Ovary (tissue), 9 donors: ENCODE measurements around the gene TMEM213. TPM values are rescaled to one million over a fixed set of nuclear protein-coding genes. Genes with fewer than 3 reads are reported as not detected.

Experiments
- DNase-seq, 5 donors: peaks; one replicate each; pipeline ENCODE4 v3.0.0-alpha.2; 2019 to 2020
- H3K27ac ChIP-seq, 2 donors: fragments of 200-600 bp; one replicate each; pipeline versions ENCODE4 v1.5.1 to v1.8.0; 2019 to 2022
- H3K27me3 ChIP-seq: fragments of 200-600 bp; one replicate; pipeline ENCODE4 v1.8.0; 2022
- H3K36me3 ChIP-seq: fragments of 200-600 bp; sonication (generic); one replicate; pipeline ENCODE4 v1.5.1; 2019
- H3K4me1 ChIP-seq: one replicate; pipeline ENCODE4 v1.8.1; 2013; ENCODE audit warnings: mild to moderate bottlenecking, moderate library complexity; ENCODE audit not compliant: insufficient read depth
- H3K4me3 ChIP-seq: fragments of 200-600 bp; sonication (generic); one replicate; pipeline ENCODE4 v1.5.1; 2017
- H3K9me3 ChIP-seq, 2 donors: fragments of 200-600 bp in 1 of 2; sonication (generic) in 1 of 2; one replicate each; pipeline versions ENCODE4 v1.5.1 to v1.8.1; 2013 to 2019; ENCODE audit warnings: mild to moderate bottlenecking in 1 of 2, moderate library complexity in 1 of 2
- CTCF ChIP-seq, 3 donors: fragments of 450-650 bp in 2 of 3; fragments of 200-600 bp in 1 of 3; IDR thresholded peaks; one replicate each; pipeline versions ENCODE4 v1.5.1 to v1.8.0; 2016 to 2022; ENCODE audit warnings: antibody characterized with exemption in 3 of 3, mild to moderate bottlenecking in 1 of 3
- EP300 ChIP-seq: sonication (generic); formaldehyde crosslinking; IDR thresholded peaks from one replicate; pipeline ENCODE4 v1.6.1; 2017; ENCODE audit warnings: antibody characterized with exemption
- POLR2A ChIP-seq: fragments of 450-650 bp; IDR thresholded peaks from one replicate; pipeline ENCODE4 v1.6.1; 2017; ENCODE audit warnings: antibody characterized with exemption, mild to moderate bottlenecking, moderate library complexity
- WGBS, 3 donors: extraction: QIAGEN DNeasy Blood & Tissue Kit in 1 of 3; methylation state at CpG; one replicate each; pipeline versions ENCODE4 v1.1.5 to v1.1.7; 2013 to 2017; 5-methylcytosine and 5-hydroxymethylcytosine counted together
- intact Hi-C, 4 donors: fragments of 100-400 bp; cut with DNase I; formaldehyde crosslinking; loops; one replicate each; pipeline versions ENCODE4 v1.11.0 to v1.15.1; 2022 to 2023
- polyA plus RNA-seq, 2 donors: library from polyadenylated mRNA; stranded (reverse); fragments of 200-250 nt in 1 of 2; fragments of 350-450 nt in 1 of 2; fragmentation: Illumina TruSeq in 1 of 2; extraction: RNeasy Lipid Tissue Mini Kit (QIAGEN cat#74804) in 1 of 2; gene quantifications; one replicate each; pipeline ENCODE4 v1.2.3, GENCODE V29; 2013 to 2014
- total RNA-seq, 7 donors: library from RNA; depleted of rRNA in 2 of 7; stranded (reverse); fragments of >200 nt in 2 of 7; fragmentation: NEBNext Ultra II Directional in 3 of 7; extraction: Animal tissue kit (Norgen Biotek cat#: 25700) in 3 of 7; gene quantifications; one replicate each; pipeline versions ENCODE4 v1.1.0 to v1.2.4, GENCODE V29; 2016 to 2023
- donor health status: DM: no; HTN: no; CAD: no; lungs with moderate emphysema.
- donor health status: DM: no; HTN: no; CAD: no.
- donor health status: Bipolar disorder and iron deficiency.
- donor health status: DM: yes; HTN: yes; CAD: no.
- donor health status: DM: no; HTN: no; CAD: no.
- donor health status: DM: yes; HTN: yes; CAD: no.

The TMEM213 gene
- total and polyA plus RNA-seq, 9 donors = not detected

- TF ChIP-seq POLR2A (no peak), EP300 (no peak), CTCF (IDR thresholded peaks at IDR 0.05) (no peak)
- DNase-seq = no peak
- no peaks in the 10 kb centered on the region for H3K4me1 ChIP-seq
- no peak overlapping the region for H3K4me3 ChIP-seq
- intact Hi-C loops = no loop called here
- 53 to 60% (median 55%) methylated on average over 5 of the region's 5 CpGs for WGBS, 3 donors
- no peak overlapping the region for H3K27ac ChIP-seq
- H3K27me3 ChIP-seq = no peaks in the 10 kb centered on the region
- H3K9me3 ChIP-seq = no peaks in the 10 kb centered on the region
- no peaks in the 10 kb centered on the region for H3K36me3 ChIP-seq
These were observed 35.8 kb downstream of the TMEM213 start for GRCh38 chr7:138833596-138833995.

DNA sequence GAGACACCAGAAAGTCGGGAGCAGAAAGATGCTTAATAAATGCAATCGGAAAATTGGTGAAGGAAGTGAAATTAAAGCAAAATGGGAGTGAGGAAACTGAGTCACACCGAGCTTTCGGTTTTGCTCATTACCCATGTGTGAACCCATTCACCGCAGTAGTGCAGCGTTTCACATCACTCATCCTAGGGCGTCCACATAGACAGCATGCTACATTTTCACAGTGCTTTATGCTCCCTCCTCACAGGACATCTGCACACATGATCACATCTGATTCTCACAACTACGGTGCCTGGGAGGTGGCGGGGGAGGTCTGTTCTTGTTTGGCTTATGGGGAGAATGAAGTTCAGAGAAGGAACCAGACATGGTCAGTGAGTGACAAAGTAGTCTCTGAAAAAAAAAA lies 36.8 kb downstream of the TMEM213 start:
- Histone ChIP-seq H3K36me3 (no peaks in the 10 kb centered on the region), H3K27ac (no peak overlapping the region), H3K9me3 (no peaks in the 10 kb centered on the region), H3K27me3 (no peaks in the 10 kb centered on the region), H3K4me3 (no peak overlapping the region), H3K4me1 (no peaks in the 10 kb centered on the region)
- DNase-seq = no peak
- 95 to 98% (median 96%) methylated on average over 9 of the region's 9 CpGs for WGBS, 3 donors
- TF ChIP-seq EP300 (no peak), CTCF (IDR thresholded peaks at IDR 0.05) (no peak), POLR2A (no peak)
- intact Hi-C loops = no loop called here

GRCh38 chr7:138835087-138835486 lies 37.3 kb downstream of the TMEM213 start:
- Histone ChIP-seq H3K9me3 (no peaks in the 10 kb centered on the region), H3K4me3 (no peak overlapping the region), H3K36me3 (no peaks in the 10 kb centered on the region), H3K27ac (no peak overlapping the region), H3K27me3 (no peaks in the 10 kb centered on the region), H3K4me1 (no peaks in the 10 kb centered on the region)
- intact Hi-C loops = no loop called here
- DNase-seq = no peak
- 91 to 93% (median 93%) methylated on average over 11 of the region's 11 CpGs for WGBS, 3 donors
- no peak for TF ChIP-seq CTCF (IDR thresholded peaks at IDR 0.05)
- no peak for TF ChIP-seq EP300
- no peak for TF ChIP-seq POLR2A

GRCh38 chr7:138837627-138838026 lies 39.8 kb downstream of the TMEM213 start:
- Histone ChIP-seq H3K27me3 (no peaks in the 10 kb centered on the region), H3K36me3 (no peaks in the 10 kb centered on the region), H3K4me3 (no peak overlapping the region), H3K4me1 (no peaks in the 10 kb centered on the region), H3K9me3 (no peaks in the 10 kb centered on the region), H3K27ac (no peak overlapping the region)
- DNase-seq = peak in 3 of 5 donors; percentile 20 to 42 (median 22)
- intact Hi-C loops = no loop called here
- WGBS, 3 donors = 32 to 46% (median 38%) methylated on average over 13 of the region's 13 CpGs
- no peak for TF ChIP-seq EP300
- TF ChIP-seq CTCF (IDR thresholded peaks at IDR 0.05) = no peak
- TF ChIP-seq POLR2A = no peak

DNA sequence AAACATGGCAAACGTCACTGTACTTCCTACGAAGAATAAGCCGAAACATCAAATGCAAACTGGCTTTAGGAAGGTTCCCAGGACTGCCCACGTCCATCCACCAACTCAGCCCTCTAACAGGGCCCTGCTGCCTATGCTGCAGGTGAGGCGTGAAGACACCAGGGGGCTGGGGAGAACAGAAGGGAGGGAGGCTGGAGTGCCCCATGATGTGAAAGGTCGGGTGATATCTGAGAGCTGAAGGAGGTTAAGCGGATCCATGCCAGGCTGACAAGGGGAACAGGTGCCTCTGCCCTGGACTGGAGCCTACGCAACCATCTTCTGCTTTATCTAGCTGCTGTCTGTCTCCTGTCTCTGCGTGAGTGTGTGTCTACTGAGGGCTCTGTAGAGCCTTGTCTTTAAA lies 40.4 kb downstream of the TMEM213 start:
- 59 to 83% (median 76%) methylated on average over 9 of the region's 9 CpGs for WGBS, 3 donors
- intact Hi-C loops = no loop called here
- no peaks in the 10 kb centered on the region for H3K9me3 ChIP-seq
- H3K27me3 ChIP-seq = no peaks in the 10 kb centered on the region
- no peaks in the 10 kb centered on the region for H3K4me1 ChIP-seq
- H3K27ac ChIP-seq = no peak overlapping the region
- no peaks in the 10 kb centered on the region for H3K36me3 ChIP-seq
- TF ChIP-seq CTCF (IDR thresholded peaks at IDR 0.05) (no peak), POLR2A (no peak), EP300 (no peak)
- no peak overlapping the region for H3K4me3 ChIP-seq
- no peak for DNase-seq
